K562 (cell line): ENCODE results near the gene CASKIN2. TPM values are rescaled to one million over a fixed set of nuclear protein-coding genes. Genes with fewer than 3 reads are reported as not detected.
A peak's percentile ranks its signal among the peaks of the same experiment; 100 is the strongest.

Experiments
- BHLHE40 ChIP-seq: IDR thresholded peaks from 2 replicates; pipeline ENCODE4 v1.6.1; 2011; ENCODE audit warnings: low read length, improper control_type of control experiment
- FOXK1 ChIP-seq: sonication (generic); formaldehyde crosslinking; IDR thresholded peaks from 2 replicates; pipeline ENCODE4 v1.8.0; 2022; ENCODE audit warnings: missing genetic modification reagents, mild to moderate bottlenecking, borderline replicate concordance
- REST ChIP-seq, 2 experiments: fragments of 450-650 bp; formaldehyde crosslinking in 1 of 2; IDR thresholded peaks; 2 replicates each; pipeline versions ENCODE4 v1.4.0 to v1.6.1; 2014 to 2020; ENCODE audit warnings: mild to moderate bottlenecking in 2 of 2, borderline replicate concordance in 1 of 2, low read depth in 1 of 2
- TEAD1 ChIP-seq, 2 experiments: fragments of 450-650 bp in 1 of 2; sonication (generic) in 1 of 2; formaldehyde crosslinking; IDR thresholded peaks; 2 replicates each; pipeline versions ENCODE4 v1.4.0 to v1.8.0; 2020 to 2022; ENCODE audit warnings: mild to moderate bottlenecking in 2 of 2, missing genetic modification reagents in 1 of 2
- TOE1 ChIP-seq, 2 experiments: fragments of 450-650 bp in 1 of 2; sonication (generic) in 1 of 2; formaldehyde crosslinking in 1 of 2; IDR thresholded peaks; 2 replicates each; pipeline versions ENCODE4 v1.7.1 to v1.8.0; 2016 to 2022; ENCODE audit warnings: borderline replicate concordance in 2 of 2, mild to moderate bottlenecking in 2 of 2, antibody characterized with exemption in 1 of 2, inconsistent platforms in 1 of 2, low read depth in 1 of 2, missing genetic modification reagents in 1 of 2, moderate library complexity in 1 of 2
- USF1 ChIP-seq: sonication (generic); formaldehyde crosslinking; IDR thresholded peaks from 2 replicates; pipeline ENCODE4 v1.9.0; 2022; ENCODE audit warnings: mild to moderate bottlenecking, missing genetic modification reagents
- ZBTB1 ChIP-seq: sonication (generic); formaldehyde crosslinking; IDR thresholded peaks from 2 replicates; pipeline ENCODE4 v1.8.1; 2023; ENCODE audit warnings: missing genetic modification reagents, low read depth, mild to moderate bottlenecking, borderline replicate concordance
- ZBTB7A ChIP-seq: IDR thresholded peaks from 2 replicates; pipeline ENCODE4 v1.6.1; 2011; ENCODE audit warnings: low read depth, mild to moderate bottlenecking, low read length, moderate library complexity, borderline replicate concordance; ENCODE audit not compliant: control insufficient read depth
- polyA plus RNA-seq, 8 experiments: library from polyadenylated mRNA; depleted of rRNA in 4 of 8; stranded (reverse) in 5 of 8; unstranded in 3 of 8; fragments of >200 nt; fragmentation: Nextera tagmentation in 2 of 8; fragmentation: Illumina TruSeq in 1 of 8; extraction: Ambion mirVana in 2 of 8; extraction: Trizol in 1 of 8; gene quantifications; 2 replicates each; pipeline versions ENCODE4 v1.2.1 to v1.2.3, GENCODE V29; 2011 to 2014; ENCODE audit warnings: inconsistent platforms in 1 of 8, missing spikeins in 1 of 8
- total RNA-seq, 7 experiments: library from RNA; depleted of rRNA in 6 of 7; stranded (reverse); fragments of >200 nt in 6 of 7; fragmentation: Illumina TruSeq in 2 of 7; extraction: Trizol in 2 of 7; gene quantifications; 2 replicates each; pipeline versions ENCODE4 v1.2.1 to v1.2.3, GENCODE V29; 2011 to 2021; ENCODE audit warnings: low replicate concordance in 1 of 7
- TF ChIP-seq, protein P1 (sequence below), 2 experiments: IDR thresholded peaks; 2 replicates each; pipeline ENCODE4 v1.6.1; 2011; ENCODE audit warnings: borderline replicate concordance in 1 of 2, control low read depth in 1 of 2, low read depth in 1 of 2, low read length in 1 of 2, mild to moderate bottlenecking in 1 of 2, mixed read lengths in 1 of 2, moderate library complexity in 1 of 2; ENCODE audit not compliant: insufficient read depth in 1 of 2, insufficient read length in 1 of 2, poor library complexity in 1 of 2, severe bottlenecking in 1 of 2; ENCODE audit errors: extremely low read depth in 1 of 2
- TF ChIP-seq, protein P2 (sequence below), 2 experiments: IDR thresholded peaks; 2 replicates each; pipeline ENCODE4 v1.6.1; 2012; ENCODE audit warnings: improper control_type of control experiment in 2 of 2, low read depth in 2 of 2, low read length in 2 of 2, borderline replicate concordance in 1 of 2

Gene CASKIN2
- total and polyA plus RNA-seq, 9 of the 15 experiments (the other 6 are each of a cell fraction or from before 2014, with no cell fraction given) = 0.01 to 12.2 (median 2.1) TPM

GRCh38 chr17:75457047-75457654 lies 58.2 kb downstream of the CASKIN2 start (continued):
- TF ChIP-seq REST (IDR thresholded peaks at IDR 0.05; ENCODE audit: borderline replicate concordance) = peak; percentile 70
- TF ChIP-seq REST (CRISPR knock-in tag; IDR thresholded peaks at IDR 0.05; ENCODE audit: low read depth) = no peak
- TF ChIP-seq TOE1 (IDR thresholded peaks at IDR 0.05; ENCODE audit: borderline replicate concordance) = peak; percentile 70
- TF ChIP-seq TOE1 (CRISPR knock-in tag; IDR thresholded peaks at IDR 0.05; ENCODE audit: borderline replicate concordance, low read depth) = no peak
- TF ChIP-seq TEAD1 (CRISPR knock-in tag; IDR thresholded peaks at IDR 0.05) = no peak
- TF ChIP-seq ZBTB1 (CRISPR knock-in tag) = 0 out of 2 replicates have a peak, but pooled peaks have one; percentile 23
- TF ChIP-seq, protein P1, sequence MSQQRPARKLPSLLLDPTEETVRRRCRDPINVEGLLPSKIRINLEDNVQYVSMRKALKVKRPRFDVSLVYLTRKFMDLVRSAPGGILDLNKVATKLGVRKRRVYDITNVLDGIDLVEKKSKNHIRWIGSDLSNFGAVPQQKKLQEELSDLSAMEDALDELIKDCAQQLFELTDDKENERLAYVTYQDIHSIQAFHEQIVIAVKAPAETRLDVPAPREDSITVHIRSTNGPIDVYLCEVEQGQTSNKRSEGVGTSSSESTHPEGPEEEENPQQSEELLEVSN (IDR thresholded peaks at IDR 0.05; ENCODE audit: borderline replicate concordance in 1 of 2, extremely low read depth in 1 of 2, insufficient read depth in 1 of 2, insufficient read length in 1 of 2, low read depth in 1 of 2, low read length in 1 of 2, poor library complexity in 1 of 2, severe bottlenecking in 1 of 2) = peak in 1 of 2 experiments; percentile 65
- peak; percentile 80 for TF ChIP-seq BHLHE40
- peak; percentile 74; the same call in 1 of the 2 replicates for TF ChIP-seq ZBTB7A
- TF ChIP-seq, protein P2, sequence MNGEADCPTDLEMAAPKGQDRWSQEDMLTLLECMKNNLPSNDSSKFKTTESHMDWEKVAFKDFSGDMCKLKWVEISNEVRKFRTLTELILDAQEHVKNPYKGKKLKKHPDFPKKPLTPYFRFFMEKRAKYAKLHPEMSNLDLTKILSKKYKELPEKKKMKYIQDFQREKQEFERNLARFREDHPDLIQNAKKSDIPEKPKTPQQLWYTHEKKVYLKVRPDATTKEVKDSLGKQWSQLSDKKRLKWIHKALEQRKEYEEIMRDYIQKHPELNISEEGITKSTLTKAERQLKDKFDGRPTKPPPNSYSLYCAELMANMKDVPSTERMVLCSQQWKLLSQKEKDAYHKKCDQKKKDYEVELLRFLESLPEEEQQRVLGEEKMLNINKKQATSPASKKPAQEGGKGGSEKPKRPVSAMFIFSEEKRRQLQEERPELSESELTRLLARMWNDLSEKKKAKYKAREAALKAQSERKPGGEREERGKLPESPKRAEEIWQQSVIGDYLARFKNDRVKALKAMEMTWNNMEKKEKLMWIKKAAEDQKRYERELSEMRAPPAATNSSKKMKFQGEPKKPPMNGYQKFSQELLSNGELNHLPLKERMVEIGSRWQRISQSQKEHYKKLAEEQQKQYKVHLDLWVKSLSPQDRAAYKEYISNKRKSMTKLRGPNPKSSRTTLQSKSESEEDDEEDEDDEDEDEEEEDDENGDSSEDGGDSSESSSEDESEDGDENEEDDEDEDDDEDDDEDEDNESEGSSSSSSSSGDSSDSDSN (IDR thresholded peaks at IDR 0.05; ENCODE audit: borderline replicate concordance in 1 of 2, low read depth in 2 of 2, low read length in 2 of 2) = peak in 1 of 2 experiments; percentile 52; a peak in 1 of 4 replicates
- TF ChIP-seq USF1 (CRISPR knock-in tag) = peak; percentile 90
- TF ChIP-seq FOXK1 (CRISPR knock-in tag) = 0 out of 2 replicates have a peak, but pooled peaks have one; percentile 2
